SW480 (cell line): ENCODE measurements around the gene CREB5.
"Not testable (repeated sequence)": the region's sequence is repeated elsewhere in the genome, so short reads cannot be mapped to it uniquely, and the experiment has no call there.

Experiments
- DNase-seq: peaks from one replicate; pipeline ENCODE4 v3.0.0-alpha.2; 2016; ENCODE audit warnings: low spot score

The CREB5 gene

DNA sequence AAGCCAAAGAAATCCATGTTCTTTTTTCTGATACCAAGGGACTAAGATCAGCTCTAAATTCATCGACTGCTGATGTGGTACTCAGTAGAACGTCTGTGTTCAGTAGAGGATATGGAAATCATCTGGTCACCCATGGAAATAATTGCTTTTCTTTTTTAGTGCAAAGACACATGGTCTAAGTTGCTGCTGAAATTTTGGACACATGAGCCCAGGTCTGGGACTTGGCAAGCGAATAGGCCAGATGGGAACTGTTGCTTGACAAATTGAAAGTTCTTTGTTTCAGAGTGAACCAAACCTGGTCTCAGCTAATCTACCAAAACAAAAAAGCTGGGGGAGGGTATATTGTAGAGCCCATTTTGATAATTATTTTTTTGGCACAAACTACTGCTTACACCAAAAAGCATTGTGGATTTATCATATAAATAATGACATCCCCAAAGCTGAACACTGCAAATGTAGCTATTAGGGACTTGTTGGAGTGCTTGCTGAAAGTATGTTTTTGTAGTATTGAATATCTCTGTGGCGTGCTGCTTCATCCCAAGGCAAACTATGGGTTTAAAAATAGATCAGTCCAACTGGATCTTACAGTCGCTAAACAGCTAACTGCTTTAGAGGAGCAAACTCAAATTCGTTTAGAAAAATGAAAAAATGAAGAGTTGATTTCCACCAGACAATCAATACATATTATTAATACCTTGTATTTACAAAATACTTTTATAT, 401.1 kb downstream of the CREB5 start:
- DNase-seq, result no peak

DNA sequence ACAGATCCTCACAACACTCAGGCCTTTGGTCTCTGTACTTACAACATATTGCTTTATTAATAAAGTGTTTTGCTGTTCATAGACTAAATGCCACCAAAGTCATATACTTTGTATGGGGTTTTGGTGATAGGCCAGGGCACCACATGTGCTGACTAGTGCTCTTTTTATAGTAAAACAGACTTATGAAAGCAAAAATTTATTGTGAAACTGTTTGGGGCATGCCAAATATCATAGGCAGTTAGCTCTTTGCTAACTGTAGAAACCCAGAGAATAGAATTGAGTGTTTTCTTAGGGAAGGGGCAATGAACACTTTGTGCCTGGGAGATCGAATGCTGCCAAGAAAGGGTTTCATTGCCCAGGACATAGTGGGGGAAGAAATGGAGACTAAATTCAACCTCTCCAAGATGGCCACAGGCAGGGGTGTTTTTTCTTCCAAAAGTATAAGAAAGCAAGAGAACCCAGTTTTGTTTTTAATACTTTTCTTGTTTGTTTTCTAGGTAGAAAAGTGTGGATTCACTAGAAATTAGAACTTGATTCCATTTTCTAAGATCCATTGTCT, 403.1 kb downstream of the CREB5 start:
- DNase-seq, result no peak

DNA sequence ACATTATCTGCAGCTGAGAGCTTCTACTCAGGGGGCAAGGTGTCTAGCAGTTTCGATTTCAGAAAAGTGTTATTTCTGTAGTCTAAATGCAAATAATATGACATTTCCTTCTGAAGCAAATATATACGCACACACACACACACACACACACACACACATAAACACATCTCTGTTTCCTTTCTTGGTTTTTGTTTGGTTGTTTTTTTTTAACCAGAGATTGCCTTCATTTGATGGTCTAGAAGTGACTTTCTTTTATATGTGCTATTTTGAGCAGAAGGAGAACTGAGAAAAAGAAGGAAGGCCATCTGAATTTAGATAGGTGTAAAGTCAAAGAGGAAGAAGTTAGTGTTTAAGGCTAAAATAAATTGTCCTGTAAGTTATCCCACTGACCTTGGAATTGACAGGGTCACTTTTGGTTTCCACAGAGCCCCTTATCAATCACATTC, 403.6 kb downstream of the CREB5 start:
- no peak for DNase-seq

DNA sequence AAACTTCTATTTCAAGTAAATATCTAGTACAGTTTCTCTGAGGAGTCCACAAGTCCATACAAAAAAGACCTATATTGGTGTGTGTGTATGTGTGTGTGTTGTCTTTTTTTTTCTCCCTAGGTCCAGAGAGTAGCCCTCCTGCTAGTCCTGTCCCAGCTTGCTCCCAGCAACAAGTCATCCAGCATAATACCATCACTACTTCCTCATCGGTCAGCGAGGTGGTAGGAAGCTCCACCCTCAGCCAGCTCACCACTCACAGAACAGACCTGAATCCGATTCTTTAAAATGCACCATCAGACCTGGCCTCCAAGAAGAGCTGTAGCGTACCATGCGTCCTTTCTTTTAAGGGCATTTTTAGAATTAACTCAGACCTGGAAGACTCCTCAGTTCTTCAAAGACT, 406.7 kb downstream of the CREB5 start:
- no peak for DNase-seq

DNA sequence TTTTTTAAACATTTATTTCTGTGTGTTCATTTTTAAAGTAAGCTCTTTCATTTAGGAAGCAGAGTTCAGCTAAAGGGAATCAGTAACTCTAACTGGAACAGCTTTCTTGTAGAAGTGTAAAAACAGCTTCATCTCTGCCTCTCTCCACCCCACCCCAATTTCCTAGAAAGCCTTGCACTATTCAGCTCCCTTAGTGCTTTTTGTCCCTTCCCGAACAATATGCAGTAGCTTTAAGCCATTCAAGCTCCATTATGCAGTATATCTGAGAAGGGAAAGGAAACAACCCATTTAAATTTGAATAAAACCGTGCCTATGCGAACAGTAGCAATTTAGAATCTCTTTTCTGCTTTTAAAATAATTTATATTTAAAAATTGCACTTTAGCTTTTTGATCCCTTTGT, 411.3 kb downstream of the CREB5 start:
- no peak for DNase-seq

DNA sequence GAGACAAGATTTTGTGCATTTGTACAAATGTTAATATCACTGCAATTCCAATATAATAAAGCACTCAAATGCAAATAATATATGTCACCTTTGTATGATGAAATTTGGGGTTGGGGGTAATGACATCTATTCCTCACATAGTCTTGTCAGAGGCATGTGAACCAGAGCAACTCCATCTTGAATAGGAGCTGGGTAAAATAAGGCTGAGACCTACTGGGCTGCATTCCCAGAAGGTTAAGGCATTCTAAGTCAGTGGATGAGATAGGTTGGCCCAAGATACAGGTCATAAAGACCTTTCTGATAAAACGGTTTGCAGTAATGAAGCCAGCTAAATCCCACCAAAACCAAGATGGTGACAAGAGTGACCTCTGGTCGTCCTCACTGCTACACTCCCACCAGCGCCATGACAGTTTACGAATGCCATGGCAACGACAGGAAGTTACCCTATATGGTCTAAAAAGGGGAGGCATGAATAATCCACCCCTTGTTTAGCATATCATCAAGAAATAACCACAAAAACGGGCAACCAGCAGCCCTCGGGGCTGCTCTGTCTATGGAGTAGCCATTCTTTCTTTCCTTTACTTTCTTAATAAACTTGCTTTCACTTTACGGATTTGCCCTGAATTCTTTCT, 413.6 kb downstream of the CREB5 start:
- not testable (repeated sequence) for DNase-seq

DNA sequence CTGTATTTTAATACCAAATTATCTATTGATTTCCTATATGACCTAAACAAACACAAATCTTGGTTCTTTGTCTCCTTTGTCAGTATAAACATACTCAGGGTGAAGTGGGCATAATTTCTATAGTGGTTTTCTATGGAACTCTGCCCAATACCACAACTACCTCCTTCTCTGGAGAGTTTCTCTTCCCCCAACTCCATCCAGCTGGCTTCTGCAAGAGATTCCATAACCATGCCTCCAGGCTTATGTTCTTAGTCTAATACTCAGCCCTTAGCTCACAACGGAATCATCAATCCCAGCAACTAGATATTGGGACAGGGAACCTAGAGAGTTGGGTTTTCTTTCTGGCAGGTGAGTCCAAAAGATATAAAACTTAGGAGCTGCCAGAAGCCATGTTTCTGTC, 418.5 kb downstream of the CREB5 start:
- no peak for DNase-seq

DNA sequence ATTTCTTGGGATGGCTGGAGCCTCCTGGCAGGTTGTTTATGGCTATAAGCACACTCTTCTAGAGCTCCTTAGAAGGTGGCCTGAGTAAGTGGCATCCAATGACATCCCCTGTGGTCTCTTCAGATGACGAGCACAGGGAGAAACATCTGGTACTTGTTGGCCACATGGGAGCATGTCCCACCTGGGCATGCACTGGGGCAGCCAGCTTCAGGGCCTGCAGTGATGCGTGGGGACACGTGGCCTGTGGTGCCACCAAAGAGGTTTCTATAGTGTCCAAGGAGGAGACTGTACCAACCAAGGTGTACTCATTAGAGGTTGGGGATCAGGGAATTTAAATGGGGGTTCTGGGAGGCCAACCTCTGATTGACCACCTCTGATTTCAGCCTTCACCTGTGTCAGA, 420.4 kb downstream of the CREB5 start:
- DNase-seq, result no peak

DNA sequence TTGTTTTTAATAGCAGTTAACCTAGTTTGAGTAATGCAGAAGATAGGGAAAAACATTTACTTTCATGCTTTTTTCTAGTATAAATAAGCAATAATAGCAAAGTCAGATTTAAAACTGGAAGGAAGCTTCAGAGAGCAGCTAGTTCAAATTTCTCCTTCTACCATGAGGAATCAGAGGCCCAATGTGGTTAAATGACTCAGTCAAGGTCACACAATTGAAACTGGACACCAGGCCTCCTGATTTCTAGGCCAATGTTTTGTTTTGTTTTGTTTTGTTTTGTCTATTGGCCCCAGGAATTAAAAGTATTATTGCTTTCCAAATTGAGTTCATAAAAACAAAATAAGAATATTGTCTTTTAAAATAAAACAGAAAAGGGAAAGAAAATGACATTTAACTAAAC, 423.5 kb downstream of the CREB5 start:
- DNase-seq, result no peak

DNA sequence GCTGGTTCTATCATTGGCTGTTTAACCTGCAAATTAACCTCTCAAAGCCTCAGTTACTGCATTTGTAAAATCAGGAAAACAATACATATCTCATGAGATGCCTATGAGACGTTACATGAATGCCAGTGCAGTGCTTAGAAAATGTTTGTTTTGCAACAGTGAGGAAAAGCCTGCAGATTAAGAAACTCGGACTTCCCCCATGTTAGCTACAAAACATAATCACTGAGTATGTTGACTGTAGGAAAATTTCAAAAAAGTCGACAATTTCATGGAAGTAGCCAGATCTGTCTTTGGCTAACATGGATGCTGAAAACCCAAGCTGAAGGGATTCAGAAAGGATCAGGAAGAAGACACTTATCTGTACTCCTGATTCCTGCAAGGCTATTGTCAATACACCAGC, 424.4 kb downstream of the CREB5 start:
- no peak for DNase-seq

DNA sequence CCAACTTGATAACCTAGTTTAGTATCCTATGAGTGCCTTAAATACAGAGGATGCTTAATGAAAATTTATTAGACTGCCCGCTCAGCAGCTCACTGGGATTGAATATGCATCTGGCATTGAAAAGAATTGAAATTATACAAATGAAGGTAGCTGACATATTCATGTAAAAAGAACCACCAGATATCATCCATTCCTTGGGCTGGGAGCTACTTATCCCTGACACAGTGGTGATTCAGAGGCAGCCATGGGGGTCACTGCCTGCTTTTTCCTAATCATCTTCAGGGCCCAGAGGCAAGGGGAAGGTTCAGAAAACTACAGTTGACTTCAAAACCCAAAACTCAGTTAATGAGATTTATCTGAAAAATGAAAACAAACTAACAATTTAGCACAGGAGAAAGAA, 424.9 kb downstream of the CREB5 start:
- no peak for DNase-seq

DNA sequence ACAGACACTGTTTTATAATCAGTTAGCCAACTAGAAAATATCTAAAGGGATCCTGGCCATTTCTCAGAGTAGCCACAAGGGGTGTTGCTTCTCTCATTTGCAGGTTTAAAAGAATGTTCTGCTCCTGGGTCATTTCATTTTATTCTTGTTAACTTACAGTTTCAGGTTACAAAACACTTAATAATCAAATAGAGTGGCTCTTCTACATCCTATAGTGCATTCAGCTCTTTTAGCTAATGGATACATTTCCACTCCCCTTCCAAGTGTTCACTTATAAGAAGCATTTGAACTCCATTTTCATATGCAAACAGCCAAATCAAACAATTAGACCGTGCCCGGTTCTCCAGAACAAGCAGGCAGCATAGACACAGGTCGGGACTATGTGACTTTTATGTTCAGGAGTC, 428.3 kb downstream of the CREB5 start:
- peak; percentile 38 for DNase-seq

DNA sequence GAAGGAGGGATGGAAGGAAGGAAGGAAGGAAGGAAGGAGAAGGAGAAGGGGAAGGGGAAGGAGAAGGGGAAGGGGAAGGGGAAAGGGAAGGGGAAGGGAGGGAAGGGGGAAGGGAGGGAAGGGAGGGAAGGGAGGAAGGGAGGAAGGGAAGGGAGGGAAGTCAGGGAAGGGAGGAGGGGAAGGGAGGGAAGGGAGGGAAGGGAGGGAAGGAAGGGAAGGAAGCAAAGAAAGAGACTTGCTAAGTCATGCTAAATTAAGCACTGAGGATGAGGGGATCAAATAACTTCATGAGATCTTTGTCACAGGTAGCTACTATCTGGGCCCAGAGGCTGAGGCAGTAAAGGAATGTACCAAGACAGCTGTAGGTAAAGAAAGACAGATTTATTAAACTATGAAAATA, 429.4 kb downstream of the CREB5 start:
- DNase-seq, result no peak

DNA sequence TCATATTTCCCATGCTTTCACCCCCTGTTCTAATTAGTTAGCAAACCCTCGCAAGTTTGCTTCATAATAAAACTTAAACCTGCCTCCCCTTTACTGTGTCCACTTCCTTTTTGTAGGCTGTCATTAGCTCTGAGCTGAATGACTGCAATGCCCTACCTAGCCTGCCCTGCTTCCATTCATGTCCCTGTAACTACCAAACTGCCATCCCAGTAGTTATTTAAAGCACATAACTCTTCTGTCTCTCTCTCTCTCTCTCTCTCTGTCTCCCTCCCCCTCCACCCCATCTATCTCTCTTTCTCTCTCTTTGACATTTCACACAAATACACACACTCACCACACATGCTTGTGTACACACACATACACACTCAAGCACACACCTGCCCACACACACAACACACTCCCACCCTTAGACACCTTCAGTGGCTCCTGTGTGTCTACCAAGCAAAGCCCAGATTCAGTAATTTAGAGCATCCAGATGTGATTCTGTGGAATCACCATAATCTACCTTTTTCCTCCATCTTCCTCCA, 430.5 kb downstream of the CREB5 start:
- DNase-seq, result no peak

DNA sequence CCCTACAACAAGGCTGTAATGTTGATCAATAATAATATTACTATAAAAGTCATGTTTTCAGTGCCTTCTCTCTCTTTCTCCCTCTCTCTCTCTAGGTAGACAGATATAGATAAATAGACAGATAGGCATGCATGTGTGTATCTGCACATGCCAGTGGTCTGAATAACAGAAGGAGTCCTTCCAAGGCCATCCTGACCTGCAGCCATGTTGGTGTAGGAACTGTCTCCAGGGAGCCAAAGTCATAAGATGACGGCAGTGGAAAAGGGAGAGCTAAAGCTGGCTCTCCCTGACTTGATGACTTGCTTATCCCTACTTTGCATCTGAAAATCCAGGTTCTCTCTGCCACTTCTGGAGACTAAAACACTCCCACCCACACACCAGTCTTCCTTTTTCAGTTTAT, 432.8 kb downstream of the CREB5 start:
- DNase-seq, result no peak

DNA sequence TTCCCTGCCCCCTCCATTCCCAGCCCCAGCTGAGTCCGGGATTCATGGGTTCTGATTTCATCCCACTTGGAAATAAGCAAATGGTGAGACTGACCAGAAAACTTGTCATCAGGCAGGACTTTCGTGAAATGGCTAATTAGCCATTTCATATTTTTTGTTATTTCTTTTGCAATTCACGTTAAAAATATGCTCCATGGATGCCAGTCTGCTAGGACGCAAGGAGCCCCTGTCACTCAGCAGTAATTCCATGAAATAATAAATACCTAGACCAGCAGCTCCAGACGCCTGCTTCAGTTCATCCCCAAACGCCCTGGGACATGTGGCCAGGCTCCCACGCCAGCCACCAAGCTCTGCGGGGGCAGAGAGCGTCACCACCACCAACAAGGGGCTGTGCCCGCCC, 434.9 kb downstream of the CREB5 start:
- DNase-seq, result no peak

DNA sequence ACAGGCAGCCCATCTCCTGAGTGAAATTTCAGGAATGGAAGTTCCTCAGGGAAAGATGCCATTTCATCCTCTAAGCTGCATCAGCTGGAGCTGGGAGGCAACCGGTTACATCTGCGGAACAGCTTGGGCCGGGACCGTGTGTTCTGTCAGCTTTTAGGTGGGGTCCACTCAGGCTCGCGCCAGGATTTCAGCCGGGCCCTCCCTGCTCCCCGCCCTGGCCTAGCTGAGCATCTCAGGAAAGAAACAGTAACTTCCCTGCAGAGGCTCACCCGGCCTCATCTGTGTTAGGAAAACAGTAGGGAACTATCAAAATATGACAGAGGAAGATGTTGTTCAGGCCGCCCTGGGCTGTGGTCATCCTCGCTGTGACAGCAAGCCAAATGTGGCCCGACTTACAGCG, 435.4 kb downstream of the CREB5 start:
- DNase-seq, result no peak

DNA sequence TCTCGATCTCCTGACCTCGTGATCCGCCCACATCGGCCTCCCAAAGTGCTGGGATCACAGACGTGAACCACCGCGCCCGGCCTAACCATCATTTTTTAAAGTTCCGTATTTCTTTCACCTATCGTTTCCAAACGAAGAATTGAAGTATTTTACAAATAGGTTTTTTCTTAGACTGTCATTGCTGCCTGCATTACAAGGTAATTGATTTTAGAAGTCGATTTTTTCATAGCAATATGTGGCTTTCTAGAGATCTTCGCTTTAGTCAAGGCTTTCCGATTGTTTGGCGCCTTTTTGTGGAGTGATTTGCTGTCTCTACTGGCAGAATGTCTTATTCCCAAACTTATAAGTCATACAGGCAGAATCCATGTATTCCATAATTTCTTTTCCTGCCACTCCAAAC, 436.6 kb downstream of the CREB5 start:
- DNase-seq, result no peak

DNA sequence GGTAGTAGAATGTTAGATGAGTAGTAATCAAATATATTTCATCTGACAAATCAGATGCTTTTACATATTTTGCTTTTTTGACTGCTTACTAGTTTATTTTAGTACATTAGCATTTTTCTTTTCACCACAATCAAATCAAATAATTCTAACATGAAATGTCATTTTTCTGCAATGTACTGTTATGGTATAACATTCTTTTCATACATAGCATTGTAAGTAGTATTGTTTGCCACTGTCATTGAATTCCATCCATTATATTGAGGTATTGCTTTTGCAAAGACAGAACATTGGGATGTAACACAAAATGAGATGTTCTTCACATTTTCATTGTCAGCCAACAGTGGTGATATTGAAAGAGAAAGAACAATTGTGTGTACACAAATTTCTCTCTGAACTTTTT, 438.4 kb downstream of the CREB5 start:
- DNase-seq, result no peak

DNA sequence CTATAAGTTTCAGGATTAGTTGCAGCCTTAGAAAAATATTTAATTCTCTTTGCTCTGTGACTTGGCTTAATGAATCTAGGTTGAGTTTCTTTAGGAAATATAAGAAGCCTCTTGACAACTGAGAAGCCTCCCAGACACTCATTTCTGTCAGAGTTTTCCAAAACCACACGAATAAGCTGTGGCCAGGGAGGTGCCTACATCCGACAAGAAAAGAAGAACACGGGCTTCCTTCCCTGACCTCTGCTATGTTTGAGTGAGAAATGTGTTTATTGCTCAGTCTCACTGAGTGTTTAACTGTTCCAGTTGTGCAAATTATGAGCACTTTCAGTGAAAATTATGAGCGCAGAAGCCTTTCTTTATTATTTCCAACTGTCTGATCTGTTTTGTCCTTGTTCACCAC, 440.8 kb downstream of the CREB5 start:
- no peak for DNase-seq

DNA sequence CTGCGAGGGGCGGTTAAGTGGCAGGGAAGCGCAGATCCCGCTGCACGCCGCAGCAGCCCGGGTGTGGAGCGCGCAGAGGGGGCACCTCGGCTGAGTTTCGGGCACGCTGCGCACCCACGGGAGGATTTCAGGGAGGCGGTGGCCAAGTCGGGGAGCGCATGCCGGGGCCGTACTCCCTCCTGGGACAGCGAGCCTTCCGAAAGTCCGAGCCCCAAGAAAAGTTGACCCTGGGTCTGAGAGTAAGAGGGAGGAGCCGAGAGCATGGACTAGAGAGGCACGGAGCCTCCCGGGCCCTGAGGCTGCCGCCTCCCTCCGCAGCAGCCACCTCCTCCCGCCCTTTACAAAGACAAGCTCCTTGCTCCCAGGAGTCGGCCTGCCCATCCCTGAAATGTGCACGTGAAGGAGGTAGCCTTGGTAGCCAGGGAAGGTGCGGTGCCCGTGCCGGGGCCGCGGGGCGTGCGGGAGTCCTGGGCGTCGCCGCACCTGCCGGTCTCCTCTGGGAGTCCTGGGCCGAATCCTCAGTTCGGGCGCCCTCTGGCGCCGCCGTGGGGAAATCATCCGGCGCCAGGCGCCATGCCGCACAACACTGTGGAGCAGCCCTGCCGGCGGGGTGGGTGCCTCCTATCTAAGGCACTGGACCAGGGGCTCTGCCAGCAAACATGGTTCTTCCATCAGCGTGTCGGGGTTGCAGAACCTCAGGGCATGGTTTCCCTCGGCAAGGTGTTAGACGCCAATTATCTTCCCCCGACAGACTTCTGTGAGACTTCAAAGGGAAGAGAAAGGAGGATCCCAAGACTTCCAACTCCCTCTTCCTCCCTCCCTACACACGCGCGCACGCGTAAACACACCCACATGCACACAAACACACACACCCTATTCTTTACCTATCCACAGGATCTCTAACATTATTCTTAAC, 441.8 kb downstream of the CREB5 start:
- DNase-seq, result peak; percentile 84

DNA sequence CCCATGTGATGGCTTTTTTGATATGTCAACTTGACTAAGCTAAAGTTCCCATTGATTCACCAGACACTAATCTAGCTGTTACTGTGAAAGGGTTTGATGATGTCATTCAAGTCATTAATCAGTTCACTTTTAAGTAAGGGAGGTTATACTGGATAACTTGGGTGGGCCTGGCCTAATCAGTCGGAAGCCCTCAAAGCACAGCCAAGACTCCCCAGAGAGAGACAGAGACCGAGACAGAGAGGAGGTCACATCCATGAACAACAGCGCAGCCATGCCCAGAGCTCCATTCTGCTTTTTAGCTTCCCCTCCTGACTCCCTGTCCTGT, 442.4 kb downstream of the CREB5 start:
- no peak for DNase-seq
